GM19035 (cell line): ENCODE measurements around the gene GRID2.

Source experiments
- ATAC-seq: cut with Tn5 transposase; IDR thresholded peaks from one replicate; pipeline ENCODE4 v1.9.1; 2021; ENCODE audit not compliant: unreplicated experiment

GRID2 gene

GRCh38 chr4:93053140-93053539 is 749.4 kb downstream of the GRID2 start:
- ATAC-seq = no peak

DNA sequence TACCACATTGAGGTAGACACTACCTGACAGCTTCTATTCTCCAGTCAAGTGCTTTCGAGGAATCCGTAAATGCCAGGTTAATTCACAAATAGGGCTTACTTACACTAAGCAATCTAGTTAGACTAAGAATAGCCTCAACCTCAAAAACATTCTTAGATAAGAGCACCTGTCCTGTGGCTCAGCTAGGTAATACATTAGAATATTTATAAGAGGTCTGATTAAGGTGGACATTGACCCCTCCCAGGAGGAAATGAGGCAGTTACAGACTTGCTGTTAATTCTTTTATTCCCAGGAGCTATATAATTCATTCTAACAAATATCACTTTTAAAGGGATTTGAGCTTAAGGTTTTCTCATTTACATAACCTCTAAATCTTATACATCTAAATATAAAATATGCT is 758.1 kb downstream of the GRID2 start:
- ATAC-seq = no peak

GRCh38 chr4:93063325-93063724 is 759.6 kb downstream of the GRID2 start:
- ATAC-seq = no peak

GRCh38 chr4:93065790-93066189 is 762.0 kb downstream of the GRID2 start:
- no peak for ATAC-seq

GRCh38 chr4:93066749-93067148 is 763.0 kb downstream of the GRID2 start:
- ATAC-seq = no peak

DNA sequence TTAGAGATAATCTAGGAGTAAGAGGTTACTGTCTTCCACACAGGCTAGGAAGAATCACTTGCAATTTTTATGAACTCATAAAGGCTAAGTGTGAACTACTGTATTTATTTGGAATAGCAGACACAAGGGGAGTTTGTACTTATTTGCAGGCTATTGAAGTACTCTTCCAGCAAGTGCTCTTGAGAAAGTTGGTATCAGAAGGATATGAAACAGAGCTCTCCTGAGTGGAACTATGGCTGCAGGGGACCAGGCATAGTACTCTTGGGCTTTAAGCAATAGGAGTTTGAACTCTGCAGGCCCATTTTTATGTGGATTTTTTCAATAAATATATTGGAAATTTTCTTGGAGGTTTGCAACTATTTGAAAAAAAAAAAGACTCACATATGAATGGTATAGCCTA is 768.5 kb downstream of the GRID2 start:
- ATAC-seq = no peak

GRCh38 chr4:93080316-93080715 is 776.5 kb downstream of the GRID2 start:
- ATAC-seq = no peak

GRCh38 chr4:93084599-93085305 is 781.0 kb downstream of the GRID2 start:
- ATAC-seq = no peak

DNA sequence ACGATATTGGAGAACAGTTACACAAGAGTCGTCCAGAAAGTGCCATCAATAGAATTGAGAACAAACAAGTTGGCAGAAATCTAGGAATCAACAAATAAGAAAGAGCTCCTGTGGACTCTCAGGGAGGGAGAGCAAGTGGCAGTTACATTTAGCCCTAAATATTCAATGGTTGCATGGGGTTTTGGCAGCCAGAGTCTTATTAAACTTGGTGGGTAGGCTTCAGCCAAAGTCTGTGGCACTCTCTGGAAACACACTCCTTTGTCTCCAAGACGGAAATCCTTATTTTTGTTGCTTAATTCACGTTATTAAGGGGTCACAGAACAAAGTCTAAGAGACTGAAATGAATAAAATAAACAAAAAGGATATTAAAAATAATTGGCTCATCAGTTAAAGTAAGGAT is 782.6 kb downstream of the GRID2 start:
- ATAC-seq = no peak

DNA sequence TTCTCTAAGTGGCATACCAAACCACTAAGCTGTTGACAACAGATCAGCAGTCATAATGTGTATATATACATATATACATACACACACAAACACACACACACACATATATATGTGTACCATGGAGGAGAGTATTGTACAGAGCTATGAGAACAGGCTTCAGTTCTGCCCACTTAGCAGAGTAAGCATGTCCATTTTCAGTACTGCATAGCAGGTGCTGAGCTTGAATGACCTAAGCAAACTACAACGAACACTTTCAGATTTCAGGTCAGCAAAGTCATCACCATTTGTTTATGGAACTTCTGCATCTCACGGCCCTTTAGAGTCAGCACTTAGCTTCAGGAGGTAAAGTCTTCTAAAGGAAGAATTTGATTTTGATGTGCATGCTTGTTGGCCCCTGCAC is 789.0 kb downstream of the GRID2 start:
- no peak for ATAC-seq

DNA sequence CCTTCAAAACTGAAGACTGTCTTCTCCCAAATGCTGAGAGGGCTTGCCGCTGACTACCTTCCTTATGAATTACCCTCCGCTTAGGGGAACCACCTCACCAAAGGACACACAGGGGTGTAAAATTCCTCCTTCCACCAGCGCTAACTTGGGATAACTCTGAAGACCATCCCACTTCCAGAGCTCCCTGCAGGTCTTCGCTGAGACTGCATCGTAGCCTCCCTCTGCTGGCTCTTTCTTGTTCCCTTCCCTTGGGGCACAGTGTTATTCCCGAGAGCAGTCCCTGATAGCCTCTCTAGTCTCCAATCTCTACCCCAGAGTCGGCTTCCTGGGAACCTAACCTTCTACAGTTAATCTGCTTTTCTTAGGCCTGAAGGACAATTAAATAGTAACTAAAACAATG is 799.3 kb downstream of the GRID2 start:
- no peak for ATAC-seq

GRCh38 chr4:93116624-93117023 is 812.9 kb downstream of the GRID2 start:
- ATAC-seq = no peak

DNA sequence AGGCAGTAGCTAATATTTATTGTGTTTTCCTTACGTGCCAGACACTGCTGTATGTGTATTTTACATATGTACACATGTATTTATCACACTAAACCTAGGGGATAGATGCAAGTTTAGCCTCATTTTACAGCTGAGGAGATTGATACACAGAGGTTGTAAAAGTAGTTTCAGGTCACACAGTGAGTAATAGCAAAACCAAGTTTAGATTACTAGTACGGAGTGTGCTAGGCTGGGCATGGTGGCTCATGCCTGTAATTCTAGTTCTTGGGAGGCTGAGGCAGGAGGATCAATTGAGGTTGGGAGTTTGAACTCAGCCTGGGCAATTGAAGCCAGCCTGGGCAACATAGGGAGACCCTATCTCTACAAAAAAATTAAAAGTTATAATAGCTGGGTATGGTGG is 823.7 kb downstream of the GRID2 start:
- ATAC-seq = no peak

DNA sequence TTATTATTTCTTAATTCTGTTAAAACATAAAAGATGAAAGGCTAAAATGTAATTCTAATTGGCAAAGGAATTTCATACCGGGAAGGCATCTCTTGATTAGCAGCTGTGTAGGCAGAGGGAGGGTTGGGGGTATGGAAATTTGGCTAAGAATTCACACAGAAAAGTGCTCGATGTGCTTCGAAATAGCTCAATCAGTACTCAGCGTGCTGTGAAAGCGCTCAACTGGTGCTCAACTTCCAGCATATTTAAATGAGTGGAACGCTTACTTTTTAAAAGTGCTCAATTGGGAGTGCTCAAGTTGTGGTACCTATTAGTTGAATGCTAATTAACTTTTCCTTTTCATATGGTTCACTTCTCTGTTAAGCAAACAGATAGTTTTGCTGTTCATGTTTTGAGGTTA is 828.9 kb downstream of the GRID2 start:
- ATAC-seq = no peak

DNA sequence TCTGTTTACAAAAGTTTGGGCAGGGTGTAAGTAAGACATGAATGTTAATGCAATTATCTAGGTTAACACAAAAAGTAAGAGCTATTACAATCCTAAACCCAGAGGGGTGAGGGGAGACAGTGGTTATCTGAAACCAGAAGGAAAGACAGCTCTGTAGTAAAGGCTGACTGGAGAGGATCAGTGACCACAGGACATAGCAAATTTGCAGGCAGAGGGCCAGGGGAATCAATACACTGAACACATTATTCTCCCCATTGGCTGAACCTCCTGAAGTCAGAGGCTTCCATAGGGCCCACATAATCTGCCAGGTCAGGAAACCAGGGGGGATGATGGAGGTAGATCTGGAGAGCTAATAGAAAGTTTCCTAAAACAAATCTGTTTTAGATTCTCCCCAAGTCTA is 835.4 kb downstream of the GRID2 start:
- ATAC-seq = no peak

DNA sequence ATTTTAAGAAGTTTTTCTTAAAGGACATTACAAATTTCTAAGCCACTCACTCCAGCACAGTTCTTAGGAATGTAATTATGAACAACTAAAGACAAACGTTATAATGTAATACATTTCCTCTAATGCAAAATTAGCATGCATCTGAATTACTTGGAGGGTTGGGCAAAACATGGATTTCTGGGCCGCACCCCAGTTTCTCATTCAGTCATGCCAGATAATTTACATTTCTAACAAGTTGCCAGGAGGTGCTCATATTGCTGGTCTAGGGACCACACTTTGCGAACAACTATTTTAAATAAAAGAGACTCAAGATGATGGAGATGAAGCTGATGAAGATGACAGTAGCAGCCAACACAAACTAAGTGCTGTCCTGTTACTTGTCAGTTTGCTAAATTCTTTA is 840.1 kb downstream of the GRID2 start:
- no peak for ATAC-seq

DNA sequence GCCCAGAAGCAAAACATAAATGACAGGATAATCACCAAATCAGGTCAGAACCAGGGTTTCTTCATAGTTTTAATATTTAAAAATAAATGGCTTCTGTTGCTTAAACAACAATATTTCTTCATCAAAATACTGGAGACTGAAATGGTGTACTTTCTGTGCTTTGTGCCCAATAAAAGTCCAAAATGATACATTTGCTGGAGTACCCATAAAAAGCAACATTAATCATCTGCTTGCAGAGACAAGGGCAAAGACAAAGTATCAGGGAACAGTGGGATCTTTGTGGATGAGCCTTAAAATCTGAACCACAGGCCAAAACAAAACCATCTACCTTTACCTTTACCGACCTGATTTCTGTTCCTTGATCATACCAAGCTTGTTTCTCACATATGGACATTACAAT is 840.9 kb downstream of the GRID2 start:
- no peak for ATAC-seq

- no peak for ATAC-seq
Measured at GRCh38 chr4:93147524-93148212, 843.9 kb downstream of the GRID2 start.

DNA sequence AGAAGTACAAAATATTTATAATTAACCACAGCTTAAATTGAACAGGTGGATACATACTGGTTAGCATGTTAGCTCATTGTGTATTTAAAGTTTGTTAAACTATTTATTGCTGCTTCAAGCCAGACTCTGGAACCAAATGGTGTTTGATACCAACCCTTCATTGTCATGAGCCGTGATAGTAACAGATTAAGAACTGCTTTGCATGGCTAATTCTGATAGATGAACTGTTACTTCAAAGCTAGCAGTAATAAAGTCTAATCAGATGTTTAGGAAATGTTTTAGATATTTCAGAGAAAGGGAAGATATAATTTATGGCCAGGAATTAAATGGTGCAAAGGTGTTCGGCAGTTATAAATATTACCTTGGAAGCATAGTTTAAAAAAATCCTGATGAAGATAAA is 848.7 kb downstream of the GRID2 start:
- ATAC-seq = no peak

DNA sequence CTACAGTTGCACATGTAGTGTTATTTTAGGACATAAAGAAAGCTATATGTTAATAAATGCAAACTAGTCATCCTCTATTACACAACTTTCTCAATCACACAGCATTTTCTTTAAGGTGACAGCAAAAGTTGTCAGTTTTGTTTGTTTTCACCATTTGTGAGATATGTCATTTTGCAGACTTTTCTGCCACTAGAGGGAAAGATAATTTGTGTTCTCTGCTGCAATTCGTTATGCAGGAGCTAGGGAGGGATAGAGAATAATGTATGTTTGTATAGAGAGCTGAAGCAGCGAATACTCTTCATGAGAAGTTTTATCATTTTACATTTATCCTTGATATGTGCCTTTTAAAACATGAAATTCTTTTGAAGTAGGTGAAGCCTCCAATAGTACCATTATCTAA is 854.2 kb downstream of the GRID2 start:
- no peak for ATAC-seq

- ATAC-seq = no peak
Measured at GRCh38 chr4:93168053-93168452, 864.3 kb downstream of the GRID2 start.

DNA sequence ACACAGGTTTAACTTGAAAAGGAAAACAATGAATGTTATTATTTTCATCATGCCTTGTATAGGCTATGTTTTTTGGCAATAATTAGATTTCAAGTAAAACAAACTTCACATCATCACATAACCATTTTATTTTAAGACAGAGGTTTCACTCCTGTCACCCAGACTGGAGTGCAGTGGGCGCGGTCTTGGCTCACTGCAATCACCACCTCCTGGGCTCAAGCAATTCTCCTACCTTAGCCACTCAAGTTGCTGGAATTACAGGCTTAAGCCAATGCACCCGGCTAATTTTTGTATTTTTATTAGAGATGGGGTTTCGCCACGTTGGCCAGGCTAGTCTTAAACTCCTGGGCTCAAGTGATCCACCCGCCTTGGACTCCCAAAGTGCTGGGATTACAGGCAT is 866.2 kb downstream of the GRID2 start:
- no peak for ATAC-seq

GRCh38 chr4:93174598-93174997 is 870.8 kb downstream of the GRID2 start:
- ATAC-seq = no peak
